Activated CD4-positive, alpha-beta T cell treated with anti-CD3 and anti-CD28 coated beads, Interleukin-10, Interleukin-2, amounts not matched to agents 100 ng/mL and 50 ng/mL, durations not matched to agents 16 hours and 8 hours (primary cell): ENCODE results near the gene GPR135.
"Not testable (repeated sequence)": the region's sequence is repeated elsewhere in the genome, so short reads cannot be mapped to it uniquely, and the experiment has no call there.

Experiments used
- DNase-seq: peaks from one replicate; pipeline ENCODE4 v3.0.0-alpha.2; 2020

GPR135 gene

DNA sequence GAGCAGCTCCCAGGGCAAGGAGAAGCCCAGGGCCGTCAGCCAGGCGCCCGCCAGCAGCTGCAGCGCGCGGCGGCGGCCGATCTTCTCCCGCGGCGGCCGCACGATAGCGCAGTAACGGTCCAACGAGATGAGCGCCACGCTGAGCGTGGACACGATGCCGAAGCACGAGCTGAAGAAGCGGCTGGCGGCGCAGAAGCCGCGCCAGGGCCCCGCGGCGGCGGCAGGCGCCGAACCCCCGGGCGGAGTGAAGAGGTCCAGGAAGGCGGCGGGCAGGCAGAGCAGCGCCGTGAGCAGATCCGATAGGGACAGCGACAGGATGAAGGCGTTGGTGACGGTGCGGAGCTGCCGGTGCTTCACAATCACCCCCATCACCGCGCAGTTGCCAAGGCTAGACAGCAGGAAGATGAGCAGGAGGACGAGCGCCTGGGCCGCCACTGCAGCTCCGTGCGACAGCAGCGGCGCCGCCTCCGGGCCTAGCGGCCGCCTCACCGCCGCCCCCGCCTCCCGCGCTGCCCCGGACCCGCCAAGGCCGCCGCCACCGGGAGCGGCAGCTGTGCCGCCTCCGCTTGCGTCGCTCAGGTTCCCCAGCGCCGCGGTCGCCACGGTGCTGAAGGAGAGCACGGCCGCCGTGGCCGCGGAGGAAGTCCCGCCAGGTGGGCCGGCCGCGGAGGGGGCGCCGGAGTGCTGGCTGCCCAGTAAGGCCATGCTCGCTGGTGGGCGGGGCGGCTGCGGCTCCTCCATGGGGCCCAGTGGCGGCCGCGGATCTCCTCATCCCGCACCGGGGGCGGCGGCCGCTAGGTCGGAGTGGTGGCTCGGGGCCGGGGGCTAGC is 479 bp downstream of the GPR135 start:
- DNase-seq = peak; percentile 52

DNA sequence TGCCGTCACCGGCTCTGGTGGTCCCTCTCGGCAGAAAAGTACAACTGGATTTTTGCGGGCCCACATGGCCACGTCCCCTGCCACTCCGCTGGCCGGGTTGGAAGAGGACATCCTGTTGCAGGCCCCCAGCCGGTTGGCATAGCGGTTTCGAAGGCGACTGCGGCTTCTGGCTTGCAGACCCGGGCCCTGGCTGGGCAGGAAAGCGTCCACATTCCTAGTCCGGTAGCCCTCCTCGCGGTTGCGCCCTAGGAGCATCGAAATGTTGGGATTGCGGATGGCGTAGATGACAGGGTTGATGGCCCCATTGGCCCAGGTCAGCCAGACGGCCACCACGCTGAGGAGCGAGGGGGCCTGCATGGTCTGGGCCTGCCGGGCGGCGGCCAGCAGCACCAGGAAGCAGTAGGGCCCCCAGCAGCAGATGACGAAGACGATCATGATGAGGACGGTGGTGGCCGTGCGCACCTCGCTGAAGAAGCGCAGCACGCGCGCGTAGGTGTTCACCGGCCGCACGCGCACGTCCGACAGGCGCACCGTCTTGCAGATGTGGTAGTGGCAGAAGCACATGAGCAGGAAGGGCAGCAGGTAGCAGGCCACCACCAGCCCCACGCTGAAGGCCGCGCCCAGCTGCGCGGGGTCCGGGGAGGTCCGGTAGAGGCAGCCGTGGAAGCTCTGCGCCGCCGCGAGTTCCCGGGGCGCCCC is 1.2 kb downstream of the GPR135 start:
- peak; percentile 48 for DNase-seq

DNA sequence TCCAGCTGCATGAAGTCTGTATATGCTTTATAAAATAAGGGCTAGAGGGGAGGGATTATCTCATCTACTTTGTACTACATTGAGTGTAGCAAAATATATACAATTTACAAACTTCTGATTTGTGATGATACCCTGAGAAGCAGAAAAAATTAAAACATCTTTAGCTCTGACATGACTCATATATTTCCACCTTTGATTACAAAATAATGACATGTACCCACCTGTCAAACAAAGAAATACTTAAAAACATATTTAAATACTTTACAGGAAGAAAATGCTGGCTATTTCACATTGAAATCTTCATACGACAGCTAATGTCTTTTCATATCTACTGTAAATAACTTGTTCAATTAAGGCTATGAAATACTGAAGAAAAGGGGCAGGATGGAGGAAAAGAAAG is 3.3 kb downstream of the GPR135 start:
- DNase-seq = no peak

DNA sequence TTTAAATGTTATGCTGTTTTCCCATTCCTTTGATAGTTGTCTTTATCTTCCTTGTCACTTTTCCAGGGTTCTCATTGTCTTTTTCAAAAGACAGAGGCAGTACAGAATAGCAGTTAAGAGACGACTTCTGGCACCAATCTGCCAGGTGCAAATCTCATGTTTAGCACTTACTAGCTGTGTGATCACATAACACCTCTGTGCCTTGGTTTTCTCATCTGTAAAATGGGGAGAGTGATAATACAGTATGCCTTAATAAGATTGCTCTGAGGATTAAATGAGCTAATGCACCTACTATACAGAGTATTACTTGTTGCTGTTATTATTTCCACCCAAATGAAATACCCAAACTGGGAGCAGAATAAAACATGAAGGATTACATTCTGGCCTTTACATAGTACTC is 4.8 kb downstream of the GPR135 start:
- DNase-seq = no peak

DNA sequence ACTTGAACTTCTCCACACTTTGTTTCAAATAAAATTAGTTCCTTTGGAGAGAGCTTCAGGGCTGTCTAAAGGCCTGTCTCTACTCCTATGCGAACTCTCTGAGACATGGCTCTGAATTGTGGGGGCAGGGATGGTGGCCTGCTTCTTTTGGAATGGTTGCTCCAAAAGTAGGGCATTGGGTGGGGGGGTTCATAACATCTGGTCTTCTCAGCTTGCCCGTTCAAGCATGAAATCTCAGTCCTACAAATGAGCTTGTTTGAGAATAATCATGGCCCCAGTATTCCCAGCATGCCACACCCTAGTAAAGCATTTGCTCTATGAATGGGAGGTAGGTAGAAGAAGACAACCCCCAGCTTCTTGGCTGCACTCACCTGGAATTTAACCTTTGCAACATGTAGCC is 6.7 kb downstream of the GPR135 start:
- no peak for DNase-seq

DNA sequence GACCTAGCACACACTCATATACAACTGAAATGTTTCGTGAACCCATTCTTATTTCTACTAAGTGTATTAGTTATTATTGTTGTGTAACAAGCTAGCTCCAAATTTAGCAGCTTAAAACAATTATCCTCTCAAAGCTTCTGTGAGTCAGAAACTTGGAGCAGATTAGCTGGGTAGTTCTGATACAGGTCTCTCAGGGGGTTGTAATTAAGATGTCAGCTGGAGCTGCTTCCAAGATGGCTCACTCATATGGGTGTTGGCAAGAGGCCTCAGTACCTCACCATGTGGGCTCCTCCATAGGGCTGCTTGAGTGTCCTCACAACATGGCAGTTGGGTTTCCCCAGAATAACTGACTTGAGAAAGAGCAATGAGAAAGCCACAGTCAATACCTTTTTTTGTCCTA is 9.8 kb downstream of the GPR135 start:
- DNase-seq = no peak

DNA sequence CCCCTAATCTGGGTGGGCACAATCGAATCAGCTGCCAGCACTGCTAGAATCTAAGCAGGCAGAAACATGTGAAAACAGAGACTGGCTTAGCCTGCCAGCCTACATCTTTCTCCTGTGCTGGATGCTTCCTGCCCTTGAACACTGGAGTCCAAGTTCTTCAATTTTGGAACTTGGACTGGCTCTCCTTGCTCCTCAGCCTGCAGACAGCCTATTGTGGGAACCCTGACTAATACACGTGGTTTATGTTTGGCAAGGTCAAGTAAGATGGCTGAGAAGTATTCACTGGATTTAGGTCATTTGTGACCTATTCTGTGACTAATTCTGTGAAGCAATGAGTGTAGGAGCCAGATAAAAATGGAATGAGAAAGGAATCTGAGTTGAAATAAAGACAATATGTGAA is 11.0 kb downstream of the GPR135 start:
- no peak for DNase-seq

DNA sequence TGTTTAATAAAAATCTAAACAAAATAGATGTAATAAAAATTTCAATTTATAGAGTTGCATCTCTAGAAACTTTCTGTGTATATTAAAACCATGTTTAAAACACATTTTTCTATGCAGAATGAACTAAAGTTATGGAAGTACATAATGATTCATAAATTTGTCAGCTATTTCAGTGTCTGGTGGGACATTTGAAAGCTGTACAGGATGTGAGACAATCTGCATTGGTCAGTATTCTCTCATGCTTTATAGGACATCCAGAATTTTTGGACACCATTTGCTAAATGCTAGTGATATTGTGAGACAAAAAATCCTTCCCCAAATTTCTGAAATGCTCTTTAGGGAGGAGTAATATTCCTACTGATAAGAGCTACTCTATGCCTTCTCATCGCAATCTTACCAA is 13.3 kb downstream of the GPR135 start:
- no peak for DNase-seq

DNA sequence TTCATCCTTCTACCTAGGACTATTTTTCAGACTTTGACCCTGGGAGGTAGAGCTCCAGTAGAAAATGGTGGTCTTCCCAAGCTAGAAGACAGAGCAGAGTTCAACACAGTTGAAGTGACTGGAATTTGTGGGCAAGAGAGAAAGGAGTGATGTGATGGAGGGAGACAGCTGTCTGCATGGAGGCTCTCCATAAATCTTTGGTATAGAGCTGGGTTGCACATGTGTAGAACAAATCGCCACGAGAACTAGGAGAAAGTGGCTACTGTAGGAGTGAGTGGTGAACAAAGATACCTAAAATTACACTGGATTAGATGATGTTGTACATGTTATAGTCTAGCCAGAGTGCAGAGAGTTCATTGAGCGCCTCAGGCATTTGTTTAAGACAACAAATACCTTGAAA is 14.5 kb downstream of the GPR135 start:
- no peak for DNase-seq

DNA sequence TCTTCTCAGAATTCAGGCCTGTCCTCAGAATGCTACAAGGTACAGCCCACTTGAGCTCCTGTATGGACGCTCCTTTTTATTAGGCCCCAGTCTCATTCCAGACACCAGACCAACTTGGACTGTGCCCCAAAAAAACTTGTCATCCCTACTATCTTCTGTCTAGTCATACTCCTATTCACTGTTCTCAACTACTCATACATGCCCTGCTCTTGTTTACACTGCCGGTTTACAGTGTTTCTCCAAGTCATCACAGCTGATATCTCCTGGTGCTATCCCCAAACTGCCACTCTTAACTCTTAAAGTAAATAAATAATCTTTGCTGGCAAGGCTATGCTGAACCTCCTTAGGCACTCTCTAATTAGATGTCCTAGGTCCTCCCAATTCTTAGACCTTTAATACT is 16.5 kb downstream of the GPR135 start:
- not testable (repeated sequence) for DNase-seq

DNA sequence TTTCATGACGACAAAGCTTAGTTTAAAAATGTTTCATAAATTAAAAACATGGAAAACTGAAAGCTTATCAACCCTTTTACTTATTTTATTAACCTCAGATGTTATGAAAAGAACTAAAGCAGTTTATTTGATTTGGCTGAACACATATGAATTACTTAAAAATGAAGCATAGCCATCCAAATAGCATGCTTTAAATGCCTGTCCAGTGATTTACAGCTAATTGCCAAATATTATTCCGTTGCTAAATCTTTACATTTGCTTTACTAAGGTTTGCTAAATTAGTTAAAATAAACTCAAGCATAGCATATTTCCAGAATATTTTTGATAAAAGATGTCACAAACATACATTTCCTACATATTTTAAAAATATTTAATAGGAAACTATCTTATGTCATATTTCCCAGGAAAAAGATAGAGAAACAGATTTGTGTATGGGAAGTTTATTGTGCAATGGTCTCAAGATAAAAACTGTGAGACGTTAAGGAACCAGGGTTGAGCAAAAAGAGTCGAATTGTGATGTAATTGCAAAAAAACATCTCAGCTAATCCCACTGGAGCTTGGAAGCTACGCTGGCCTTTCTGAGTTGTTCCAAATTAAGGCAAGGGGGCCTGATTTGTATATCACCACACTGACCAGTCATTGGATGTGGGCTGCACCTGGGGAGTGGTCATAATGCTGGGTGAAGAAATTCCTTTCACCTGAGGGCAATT is 25.8 kb downstream of the GPR135 start:
- DNase-seq = no peak

DNA sequence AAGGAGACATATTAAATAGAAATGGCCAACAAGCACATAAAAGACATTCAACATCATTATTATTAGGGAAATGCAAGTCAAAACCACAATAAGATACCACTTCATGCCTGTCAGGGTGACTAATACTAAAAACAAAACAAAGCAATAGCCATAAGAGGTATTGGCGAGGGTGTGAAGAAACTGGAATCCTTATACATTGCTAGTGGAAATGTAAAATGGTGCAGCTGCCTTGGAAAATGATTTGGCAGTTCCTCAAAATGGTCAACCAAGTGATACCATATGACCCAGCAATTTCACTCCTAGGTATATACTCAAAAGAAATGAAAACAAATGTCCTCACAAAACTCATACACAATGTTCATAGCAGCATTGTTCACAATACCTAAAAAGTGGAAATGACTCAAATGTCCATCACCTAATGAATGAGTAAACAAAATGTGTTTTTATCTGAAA is 27.0 kb downstream of the GPR135 start:
- DNase-seq = no peak

DNA sequence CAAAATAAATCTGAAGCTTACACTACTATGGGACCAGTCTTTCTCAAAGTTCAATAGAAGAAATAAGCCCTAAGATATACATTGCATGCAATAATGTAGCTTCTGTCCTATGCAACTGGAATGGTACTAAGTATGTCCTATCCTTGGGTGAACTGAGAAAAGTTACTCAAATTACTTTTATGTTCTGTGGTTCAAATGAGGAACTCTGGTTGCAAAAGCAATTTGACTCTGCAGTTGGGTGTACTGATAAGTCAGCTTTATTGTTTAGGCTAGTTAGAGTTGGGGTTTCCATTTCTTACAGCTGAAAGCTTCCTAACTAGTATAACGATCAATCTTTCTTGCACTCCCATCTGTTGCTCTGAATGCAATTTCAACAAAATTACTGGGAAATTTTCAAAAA is 29.2 kb downstream of the GPR135 start:
- DNase-seq = no peak

DNA sequence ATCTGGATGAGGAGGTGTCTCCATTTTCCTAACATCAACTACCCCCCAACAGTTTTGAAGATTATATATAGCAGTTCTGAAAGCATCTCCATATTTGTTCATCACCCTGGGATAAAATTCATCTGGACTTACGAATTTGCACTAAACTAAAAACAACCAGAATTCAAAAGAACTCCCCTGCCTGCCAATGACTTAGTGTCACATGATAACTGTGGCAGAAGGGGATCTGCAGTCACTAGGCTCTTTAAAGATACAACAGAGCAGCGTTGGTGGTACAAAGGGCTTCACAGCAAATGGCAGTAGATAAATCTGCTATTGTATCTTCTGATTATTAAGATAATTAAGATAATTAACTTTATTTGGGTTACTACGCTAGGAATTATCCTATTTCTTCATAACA is 30.1 kb downstream of the GPR135 start:
- DNase-seq = no peak

DNA sequence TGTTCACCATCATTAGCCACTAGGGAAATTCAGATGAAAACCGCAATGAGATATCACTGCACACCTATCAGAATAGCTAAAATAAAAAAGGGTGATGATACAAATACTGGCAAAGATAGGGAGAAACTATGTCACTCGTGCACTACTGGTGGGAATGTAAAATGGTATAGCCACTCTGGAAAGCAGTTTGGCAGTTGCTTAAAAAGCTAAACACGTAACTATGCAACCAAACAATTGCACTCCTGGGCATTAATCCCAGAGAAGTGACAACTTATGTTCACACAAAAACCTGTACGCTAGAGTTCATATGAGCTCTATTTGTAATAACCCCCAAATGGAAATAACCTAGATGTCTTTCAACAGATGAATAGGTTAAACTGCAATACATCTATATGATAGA is 35.4 kb downstream of the GPR135 start:
- no peak for DNase-seq

DNA sequence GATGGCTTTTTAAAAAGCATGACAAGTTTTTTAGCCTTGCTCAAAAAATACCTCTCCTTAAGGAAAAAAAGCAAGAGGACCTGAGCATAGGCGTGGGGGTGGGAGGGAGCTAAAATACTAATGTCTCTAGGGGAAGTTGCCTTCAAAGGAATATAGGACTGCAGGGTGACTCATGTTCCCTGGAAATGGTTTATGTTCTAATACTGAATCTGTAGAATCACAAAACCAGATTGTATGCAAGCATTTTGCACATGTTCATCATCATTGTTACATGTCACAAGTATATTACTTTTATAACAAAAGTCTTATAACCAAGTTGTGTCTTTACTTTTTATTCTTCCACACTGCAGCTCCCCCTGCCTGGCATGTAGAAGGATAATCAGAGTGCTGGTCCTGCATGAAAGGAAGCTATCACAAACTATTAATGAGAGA is 36.6 kb downstream of the GPR135 start:
- DNase-seq = no peak

DNA sequence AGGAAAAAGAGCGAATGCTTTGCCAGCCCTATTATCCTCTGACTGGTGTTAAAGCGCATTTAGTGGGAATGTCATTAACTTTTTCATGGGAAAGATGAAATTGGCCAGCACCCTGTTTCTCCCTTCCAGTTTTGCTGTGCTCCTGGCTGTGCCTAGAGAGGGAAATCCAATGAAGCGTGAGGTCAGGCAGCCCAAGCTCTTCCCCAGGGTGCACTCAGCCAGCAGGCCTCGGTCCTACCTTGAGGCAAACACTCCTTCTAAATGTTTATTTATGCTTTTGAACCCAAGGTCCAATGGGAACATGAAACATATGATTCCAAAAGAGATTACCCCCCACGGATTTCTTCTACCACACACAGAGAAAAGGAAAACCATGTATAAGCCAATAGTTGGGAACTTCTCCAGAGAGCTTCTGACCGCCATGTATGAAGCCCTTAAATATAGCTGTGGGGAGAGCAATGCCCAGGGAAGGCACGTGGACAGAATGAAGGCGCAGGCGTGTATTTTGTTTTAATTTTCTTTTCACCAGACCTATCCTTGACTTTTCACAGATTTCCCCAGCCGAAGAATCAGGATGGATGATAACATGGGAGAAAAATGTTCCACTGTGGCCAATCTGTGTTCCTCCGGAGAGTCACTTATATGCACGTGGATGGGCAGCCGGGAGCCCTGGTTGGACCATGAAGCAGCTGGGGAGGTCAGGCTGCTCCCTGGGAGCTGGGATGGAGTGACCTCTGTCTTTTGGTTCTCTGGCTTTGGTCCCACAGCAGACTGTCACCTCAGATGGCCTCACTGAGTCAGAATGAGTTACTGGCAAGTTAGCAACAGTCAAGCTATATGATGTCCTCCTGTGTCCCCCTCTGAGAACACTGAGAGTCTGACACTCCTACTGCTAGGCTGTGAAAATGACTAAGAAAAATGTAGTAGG is 37.3 kb downstream of the GPR135 start:
- no peak for DNase-seq

DNA sequence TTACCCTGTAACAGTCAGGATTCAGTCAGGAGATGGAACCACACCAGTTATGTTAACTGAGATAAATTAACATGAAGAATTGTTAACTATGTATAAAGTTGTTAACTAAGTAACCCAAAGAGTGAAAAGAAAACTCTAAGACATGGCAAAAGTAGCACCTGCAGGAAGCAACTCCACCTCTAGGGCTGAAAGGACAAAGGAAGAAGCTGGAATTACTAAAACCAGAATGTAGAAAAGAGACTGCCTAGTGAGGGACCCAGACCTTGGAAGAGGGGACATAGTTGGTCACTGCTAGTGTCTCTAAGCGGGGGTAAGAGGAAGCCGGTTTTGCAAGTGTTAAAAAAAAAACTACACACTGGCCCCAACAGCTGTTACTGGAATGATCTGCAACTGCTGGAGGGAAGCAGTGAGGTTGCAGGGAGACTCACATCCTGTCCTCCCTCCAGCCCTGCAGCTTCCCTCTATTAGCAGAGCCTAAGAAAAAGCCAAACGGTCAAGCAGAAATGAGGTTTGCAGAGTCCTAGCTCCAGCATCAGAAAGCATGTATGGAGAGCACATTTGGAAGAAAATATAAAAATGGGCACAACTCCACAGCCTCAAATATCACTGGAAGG is 39.8 kb downstream of the GPR135 start:
- DNase-seq = no peak

DNA sequence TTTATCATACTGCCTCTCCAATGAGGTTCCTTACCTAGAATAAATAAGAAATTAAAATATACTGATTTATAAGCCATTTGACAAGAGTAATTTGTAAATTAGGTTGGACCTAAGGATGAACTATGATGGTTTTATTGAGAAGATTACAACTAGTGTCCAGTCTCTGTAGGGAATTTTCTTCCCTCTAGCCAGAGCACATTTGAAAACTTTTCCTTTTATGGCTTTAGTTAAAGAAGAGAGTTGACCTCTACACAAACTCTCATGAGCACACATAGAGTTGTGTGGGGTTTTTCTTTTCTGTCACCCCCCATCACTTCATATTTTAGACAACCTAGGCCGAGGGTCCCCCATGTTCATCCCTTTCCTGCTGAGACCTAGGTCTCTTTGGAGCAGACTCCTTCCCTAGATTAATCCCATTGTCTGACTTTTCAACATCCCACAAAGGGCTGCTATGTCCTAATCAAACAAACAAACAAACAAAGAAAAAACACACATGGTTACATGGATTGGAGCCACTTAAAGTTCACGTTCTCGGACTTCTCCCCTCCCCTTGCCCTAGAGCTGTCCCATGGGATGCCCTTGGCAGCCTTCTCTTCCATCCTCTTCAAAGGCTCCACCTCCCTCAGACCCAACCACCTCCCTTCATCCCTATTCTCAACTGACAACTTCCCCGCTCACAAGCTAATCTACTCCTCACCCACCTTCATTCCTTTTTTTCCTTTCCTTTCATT is 40.7 kb downstream of the GPR135 start:
- DNase-seq = no peak

DNA sequence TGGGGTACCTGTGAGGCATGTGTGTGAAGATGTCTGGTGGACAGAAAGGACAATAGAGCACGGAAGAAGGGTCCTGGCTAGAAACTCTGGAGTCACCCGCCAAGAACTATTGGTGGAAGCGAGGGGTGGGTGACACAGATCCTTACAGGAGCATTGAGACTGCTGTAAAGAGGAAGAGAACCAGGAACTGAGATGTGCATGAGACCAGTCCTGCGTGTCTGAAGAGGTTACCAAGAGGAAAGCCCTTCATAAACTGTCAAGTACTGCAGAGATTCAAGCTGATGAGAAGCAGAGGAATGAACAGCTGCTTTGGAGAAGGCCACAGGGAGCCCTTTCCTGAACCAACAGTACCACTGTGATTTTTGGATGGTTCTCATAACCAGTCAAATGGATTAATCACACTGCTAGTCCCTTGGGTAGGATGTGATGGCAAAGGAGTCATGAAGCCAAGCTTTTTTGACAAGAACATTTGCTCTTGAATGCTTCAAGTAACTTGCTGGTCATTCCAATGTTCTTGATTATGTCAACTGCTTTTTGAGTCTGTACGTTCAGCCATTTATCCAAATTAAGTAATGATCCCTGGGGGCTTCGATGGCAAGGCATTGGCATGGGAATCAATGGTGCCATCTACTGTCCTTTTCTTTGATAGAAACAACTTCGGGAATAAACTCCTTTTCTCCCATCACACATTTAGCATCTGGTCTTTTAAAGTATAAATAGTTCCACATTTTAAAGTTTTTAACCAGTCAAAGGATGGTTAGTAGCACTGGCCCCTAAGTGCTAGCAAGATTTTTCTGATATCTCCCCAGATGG is 42.9 kb downstream of the GPR135 start:
- DNase-seq = no peak

DNA sequence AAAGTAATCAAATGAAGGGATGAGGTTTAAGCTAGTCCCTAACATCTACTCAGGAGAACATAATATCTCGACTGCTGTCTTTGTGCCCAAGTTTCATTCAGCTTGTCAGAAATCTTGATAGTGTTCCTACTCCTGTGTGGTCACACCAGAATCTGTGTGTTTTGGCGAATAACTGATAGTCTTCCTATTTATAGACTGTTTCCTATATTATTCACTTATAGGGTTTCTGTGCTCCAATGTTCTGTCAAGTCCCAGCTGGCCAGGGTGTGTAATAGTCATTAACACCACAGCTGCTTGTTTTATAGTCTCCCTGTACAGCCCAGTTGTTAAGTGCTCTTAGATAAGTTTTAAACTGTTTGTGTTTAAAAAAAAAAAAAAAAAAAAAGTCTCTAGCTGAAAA is 45.9 kb downstream of the GPR135 start:
- DNase-seq = no peak
